ENCODE results near the gene ADGRB3. TPM values are rescaled to one million over a fixed set of nuclear protein-coding genes. Genes with fewer than 3 reads are reported as not detected.

Gene ADGRB3
- total and polyA plus RNA-seq, 7 donors, result 0.60 to 11.5 (median 9.7) TPM; not detected in 1

DNA sequence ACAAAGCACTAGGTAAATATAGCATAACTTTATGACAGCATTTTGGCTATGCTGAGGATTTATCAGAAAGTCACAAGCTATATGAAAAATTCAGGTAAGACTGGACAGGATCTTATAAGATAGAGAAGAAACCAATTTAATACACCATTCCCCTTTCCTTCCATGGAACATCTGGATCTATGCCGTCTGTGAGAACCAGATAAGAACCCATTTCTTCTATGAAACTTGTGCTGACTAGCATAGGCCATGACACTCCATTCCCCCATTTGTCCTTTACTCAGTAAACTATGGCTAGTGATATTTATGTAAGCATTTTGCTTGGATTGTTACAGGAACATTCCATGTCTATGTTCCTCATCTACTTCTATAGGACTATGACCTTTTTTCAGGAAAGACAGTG lies 437.7 kb downstream of the ADGRB3 start:
- DNase-seq, result no peak
- Histone ChIP-seq H3K9me3 (no peaks in the 10 kb centered on the region), H3K4me1 (no peaks in the 10 kb centered on the region), H3K27ac (no peak overlapping the region), H3K4me3 (no peak overlapping the region), H3K27me3 (no peaks in the 10 kb centered on the region), H3K36me3 (no peaks in the 10 kb centered on the region)
- WGBS, 2 donors, result 84 to 89% methylated on average over 1 of the region's 1 CpG
- TF ChIP-seq, protein P1, sequence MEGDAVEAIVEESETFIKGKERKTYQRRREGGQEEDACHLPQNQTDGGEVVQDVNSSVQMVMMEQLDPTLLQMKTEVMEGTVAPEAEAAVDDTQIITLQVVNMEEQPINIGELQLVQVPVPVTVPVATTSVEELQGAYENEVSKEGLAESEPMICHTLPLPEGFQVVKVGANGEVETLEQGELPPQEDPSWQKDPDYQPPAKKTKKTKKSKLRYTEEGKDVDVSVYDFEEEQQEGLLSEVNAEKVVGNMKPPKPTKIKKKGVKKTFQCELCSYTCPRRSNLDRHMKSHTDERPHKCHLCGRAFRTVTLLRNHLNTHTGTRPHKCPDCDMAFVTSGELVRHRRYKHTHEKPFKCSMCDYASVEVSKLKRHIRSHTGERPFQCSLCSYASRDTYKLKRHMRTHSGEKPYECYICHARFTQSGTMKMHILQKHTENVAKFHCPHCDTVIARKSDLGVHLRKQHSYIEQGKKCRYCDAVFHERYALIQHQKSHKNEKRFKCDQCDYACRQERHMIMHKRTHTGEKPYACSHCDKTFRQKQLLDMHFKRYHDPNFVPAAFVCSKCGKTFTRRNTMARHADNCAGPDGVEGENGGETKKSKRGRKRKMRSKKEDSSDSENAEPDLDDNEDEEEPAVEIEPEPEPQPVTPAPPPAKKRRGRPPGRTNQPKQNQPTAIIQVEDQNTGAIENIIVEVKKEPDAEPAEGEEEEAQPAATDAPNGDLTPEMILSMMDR (IDR thresholded peaks at IDR 0.05), result no peak
- no peak for TF ChIP-seq POLR2AphosphoS5 (IDR thresholded peaks at IDR 0.05)
- TF ChIP-seq EP300 (IDR thresholded peaks at IDR 0.05), result no peak
- no peak for TF ChIP-seq POLR2A (IDR thresholded peaks at IDR 0.05)
- intact Hi-C loops (cut with DNase I), result no loop called here

DNA sequence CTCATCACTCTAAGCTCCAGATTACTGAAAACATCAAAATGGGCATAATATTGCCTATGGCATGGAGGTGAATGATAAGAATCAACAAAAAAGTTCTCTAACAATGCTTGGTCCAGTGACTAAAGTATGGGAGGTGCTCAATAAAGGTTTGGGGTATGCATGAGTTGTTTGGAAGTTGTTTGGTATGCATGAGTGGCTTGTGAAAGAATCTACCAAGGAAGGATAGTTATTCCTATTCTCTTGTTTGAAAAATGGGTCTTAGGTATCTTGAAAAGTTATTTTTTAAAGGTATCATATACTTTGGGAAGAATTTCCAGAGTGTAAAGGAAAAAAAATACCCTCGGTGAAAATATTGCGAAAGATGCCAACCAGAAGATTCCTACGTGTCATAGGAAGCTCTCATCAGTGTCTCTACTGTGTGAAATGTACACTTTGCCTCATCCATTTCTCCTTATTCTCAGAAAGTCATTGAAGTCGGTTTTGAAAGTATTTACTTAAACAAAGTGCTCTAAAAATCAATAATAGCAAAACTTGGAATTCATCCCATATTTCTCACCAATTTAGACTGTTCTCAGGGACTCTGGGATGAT lies 449.8 kb downstream of the ADGRB3 start:
- H3K27me3 ChIP-seq, result no peaks in the 10 kb centered on the region
- DNase-seq, result no peak
- intact Hi-C loops (cut with DNase I), result no loop called here
- no peaks in the 10 kb centered on the region for H3K36me3 ChIP-seq
- 76 to 80% methylated on average over 4 of the region's 4 CpGs for WGBS, 2 donors
- no peaks in the 10 kb centered on the region for H3K9me3 ChIP-seq
- H3K27ac ChIP-seq, result no peak overlapping the region
- H3K4me1 ChIP-seq, result peaks cover 0 to 6% (median 2%) of the 10 kb centered on the region in 4 donors
- TF ChIP-seq POLR2A (IDR thresholded peaks at IDR 0.05) (no peak), EP300 (IDR thresholded peaks at IDR 0.05) (no peak), POLR2AphosphoS5 (IDR thresholded peaks at IDR 0.05) (no peak)
- TF ChIP-seq, protein P1 (IDR thresholded peaks at IDR 0.05), result no peak
- no peak overlapping the region for H3K4me3 ChIP-seq

DNA sequence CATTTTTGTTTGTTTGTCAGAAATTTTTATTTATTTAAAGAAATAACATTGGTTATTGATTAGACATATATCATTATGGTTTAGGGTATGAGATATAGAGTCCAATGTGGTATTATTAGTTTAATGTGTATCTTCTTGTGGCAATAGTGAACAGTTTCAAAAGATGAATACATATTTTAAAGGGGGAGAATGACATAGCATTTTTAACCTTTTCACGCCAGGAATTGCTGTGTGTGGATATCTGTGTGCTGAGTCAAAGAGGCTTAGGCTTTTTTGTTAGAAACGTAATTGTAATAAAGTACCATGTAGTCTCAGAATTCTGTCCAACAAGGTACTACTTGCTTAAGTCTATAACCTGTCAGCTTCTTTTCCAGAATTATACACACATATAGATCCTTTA lies 451.6 kb downstream of the ADGRB3 start:
- TF ChIP-seq, protein P1 (IDR thresholded peaks at IDR 0.05), result no peak
- no peak for TF ChIP-seq POLR2A (IDR thresholded peaks at IDR 0.05)
- Histone ChIP-seq H3K36me3 (no peaks in the 10 kb centered on the region), H3K4me1 (peaks cover 0 to 14% (median 3%) of the 10 kb centered on the region in 4 donors), H3K27me3 (no peaks in the 10 kb centered on the region), H3K9me3 (no peaks in the 10 kb centered on the region), H3K4me3 (no peak overlapping the region), H3K27ac (no peak overlapping the region)
- no peak for DNase-seq
- intact Hi-C loops (cut with DNase I), result no loop called here
- WGBS, 2 donors, result 72 to 87% methylated on average over 2 of the region's 2 CpGs

GRCh38 chr6:69089539-69089938 lies 454.5 kb downstream of the ADGRB3 start:
- H3K27me3 ChIP-seq, result no peaks in the 10 kb centered on the region
- no peak for DNase-seq
- 80 to 84% methylated on average over 1 of the region's 1 CpG for WGBS, 2 donors
- H3K27ac ChIP-seq, result no peak overlapping the region
- no peak for TF ChIP-seq POLR2A (IDR thresholded peaks at IDR 0.05)
- TF ChIP-seq, protein P1 (IDR thresholded peaks at IDR 0.05), result no peak
- no peak for TF ChIP-seq POLR2AphosphoS5 (IDR thresholded peaks at IDR 0.05)
- no peak for TF ChIP-seq EP300 (IDR thresholded peaks at IDR 0.05)
- intact Hi-C loops (cut with DNase I), result no loop called here
- H3K9me3 ChIP-seq, result no peaks in the 10 kb centered on the region
- H3K4me3 ChIP-seq, result no peak overlapping the region
- H3K4me1 ChIP-seq, result peaks cover 0 to 14% (median 3%) of the 10 kb centered on the region in 4 donors
- no peaks in the 10 kb centered on the region for H3K36me3 ChIP-seq

- H3K4me1 ChIP-seq, result peaks cover 0 to 14% (median 3%) of the 10 kb centered on the region in 4 donors
- no peaks in the 10 kb centered on the region for H3K9me3 ChIP-seq
- TF ChIP-seq POLR2A (IDR thresholded peaks at IDR 0.05), result no peak
- TF ChIP-seq EP300 (IDR thresholded peaks at IDR 0.05), result no peak
- TF ChIP-seq, protein P1 (IDR thresholded peaks at IDR 0.05), result no peak
- no peak for TF ChIP-seq POLR2AphosphoS5 (IDR thresholded peaks at IDR 0.05)
- H3K36me3 ChIP-seq, result no peaks in the 10 kb centered on the region
- DNase-seq, result no peak
- intact Hi-C loops (cut with DNase I), result no loop called here
- no peak overlapping the region for H3K4me3 ChIP-seq
- no peak overlapping the region for H3K27ac ChIP-seq
- WGBS, 2 donors, result 81 to 92% methylated on average over 1 of the region's 1 CpG
- H3K27me3 ChIP-seq, result no peaks in the 10 kb centered on the region
Measured at GRCh38 chr6:69090132-69090531, 455.1 kb downstream of the ADGRB3 start.

Data from sigmoid colon (tissue), 7 donors.